ENCODE results near the gene CHAD.

CHAD gene

DNA sequence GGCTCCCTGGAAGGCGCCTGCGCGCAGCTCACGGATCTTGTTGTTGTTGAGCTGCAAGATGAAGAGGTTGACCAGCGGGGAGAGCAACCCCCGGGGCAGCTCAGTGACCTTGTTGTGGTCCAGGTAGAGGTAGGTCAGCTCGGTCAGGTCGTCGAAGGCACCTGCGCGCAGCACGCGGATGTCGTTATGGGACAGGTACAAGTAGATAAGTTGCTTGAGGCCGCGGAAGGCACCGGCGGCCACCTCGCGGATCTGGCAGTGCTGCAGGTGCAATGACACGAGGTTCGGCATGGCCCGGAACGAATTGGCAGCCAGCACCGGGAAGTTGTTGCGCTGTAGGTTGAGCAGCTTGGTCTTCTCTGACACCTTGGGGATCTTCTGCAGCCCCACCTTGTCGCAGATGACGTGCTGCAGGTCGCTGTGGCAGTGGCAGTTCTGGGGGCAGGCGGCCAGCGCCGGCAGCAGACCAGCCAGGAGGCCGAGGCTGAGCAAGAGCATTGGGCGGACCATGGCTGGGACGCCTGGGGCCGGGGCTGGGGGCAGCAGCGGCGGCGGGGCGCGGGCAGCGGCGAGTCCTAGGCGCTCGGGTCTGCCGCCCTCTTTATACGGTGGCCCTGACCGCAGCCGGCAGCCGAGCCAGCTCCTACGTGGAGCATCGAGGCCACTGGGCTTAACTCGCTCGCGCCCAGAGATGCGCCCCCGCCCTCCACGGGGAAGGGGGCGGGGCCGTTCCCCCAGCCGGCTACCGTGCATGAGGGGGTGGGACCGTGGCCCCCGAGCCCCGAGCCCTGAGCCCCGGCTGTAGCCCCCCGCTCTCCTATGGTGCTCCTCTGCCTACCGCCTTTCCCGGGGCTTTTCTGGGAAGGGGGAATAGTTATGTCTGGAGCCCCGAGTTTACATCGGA, at the start of gene CHAD:
TSS of gene CHAD (minus strand) at position 577 of the 904 bp plus-strand sequence. CDS start at position 510, 67 bp downstream.
- DNase-seq (ENCODE audit: low read depth in 1 of 2, low spot score in 1 of 2), result no peak

DNA sequence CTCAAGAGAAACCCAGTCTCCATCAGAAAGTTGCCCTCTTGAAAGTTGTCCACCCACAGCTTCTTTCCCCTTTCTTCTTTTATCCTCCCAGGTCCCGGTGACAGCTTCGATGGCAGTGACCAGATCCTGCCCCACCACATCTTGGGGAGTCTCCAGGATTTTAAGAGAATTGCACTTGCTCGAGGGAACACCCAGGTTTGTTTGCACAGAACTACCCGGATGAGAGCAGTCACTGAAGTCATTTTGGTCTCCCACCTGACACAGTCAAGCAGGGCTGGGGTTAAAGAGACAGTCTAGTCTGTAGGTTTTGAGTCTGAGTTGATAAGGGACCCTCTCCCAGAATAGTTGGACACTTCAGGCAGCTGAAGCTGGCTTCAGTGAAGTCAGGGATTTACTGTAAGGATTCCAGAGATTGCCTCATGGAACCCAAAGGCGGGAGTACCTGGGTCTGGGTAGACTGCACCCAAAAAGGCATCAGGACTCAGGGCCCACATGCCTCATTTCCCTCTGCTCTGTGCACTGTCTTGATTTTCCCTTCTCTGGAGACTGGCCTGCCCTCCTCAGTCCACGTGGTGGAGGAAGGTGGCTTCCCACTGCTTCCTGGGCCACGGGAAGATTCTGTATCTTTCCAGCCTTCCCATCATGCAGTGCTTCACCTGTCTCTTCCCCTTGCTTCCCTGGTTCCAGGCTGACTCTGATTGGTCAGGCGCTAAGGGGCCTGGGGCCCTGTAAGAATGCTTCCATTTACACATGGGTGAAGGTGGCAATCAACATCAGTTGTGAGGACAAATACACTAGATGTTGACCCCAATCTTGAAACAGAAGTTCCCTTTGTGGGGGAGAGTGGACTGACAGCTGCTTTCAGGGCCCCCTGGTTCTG, 49.1 kb upstream of the CHAD start:
- no peak for DNase-seq (ENCODE audit: low read depth in 1 of 2, low spot score in 1 of 2)

DNA sequence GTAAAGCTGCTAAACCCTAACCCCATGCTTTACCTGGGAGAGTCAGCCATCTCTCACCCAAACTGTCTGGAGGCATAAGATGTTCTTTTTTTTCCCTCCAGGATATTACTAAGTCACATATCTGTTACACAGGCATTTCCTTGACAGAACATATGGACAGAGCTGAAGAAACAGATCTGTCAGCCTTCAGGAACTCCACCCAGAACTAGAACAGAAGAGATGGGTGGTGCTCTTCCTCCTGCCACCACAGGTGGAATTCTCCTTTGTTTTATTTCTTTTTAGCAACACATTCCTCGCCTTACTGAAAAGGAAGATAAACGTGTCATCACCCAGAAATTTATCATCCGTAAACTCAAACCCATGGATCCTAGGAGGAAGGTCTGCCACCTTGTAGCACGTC, 48.3 kb upstream of the CHAD start:
- DNase-seq (ENCODE audit: low read depth in 1 of 2, low spot score in 1 of 2), result no peak

DNA sequence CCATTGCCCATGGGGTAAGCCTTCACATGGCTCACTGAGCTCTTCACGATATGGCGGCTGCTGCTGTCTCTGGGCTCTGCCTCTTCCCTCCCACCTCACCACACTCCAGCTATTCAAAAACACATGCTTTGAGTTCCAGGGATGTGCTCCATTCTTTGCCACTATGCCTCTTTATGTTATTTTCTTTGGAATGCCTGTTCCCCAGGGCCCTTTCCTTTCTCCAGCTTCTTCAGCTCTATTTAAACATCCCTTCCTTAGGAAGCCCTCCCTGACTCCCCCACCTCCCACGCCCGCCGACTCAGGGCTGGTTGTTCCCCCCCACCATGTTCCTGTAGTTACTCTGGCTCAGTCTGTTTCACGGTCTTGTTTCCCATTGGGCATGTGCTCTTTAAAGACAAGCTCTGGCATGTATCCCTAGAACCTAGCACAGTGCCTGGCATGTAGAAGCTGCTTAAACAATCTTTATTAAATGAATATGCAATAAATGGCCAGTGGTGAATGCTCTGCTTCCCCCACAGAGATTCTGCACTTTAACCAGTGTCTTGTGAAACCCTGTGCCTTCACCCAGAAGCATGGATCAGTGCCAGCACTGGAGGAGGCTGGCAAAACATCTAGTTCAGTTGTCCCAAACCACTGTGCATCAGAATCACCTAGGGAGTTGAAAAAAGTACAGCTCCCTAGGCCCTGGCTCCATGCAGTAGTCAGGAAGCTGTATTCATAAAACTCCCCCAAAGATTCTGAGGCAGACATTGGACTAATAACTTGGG, 46.4 kb upstream of the CHAD start:
- no peak for DNase-seq (ENCODE audit: low read depth in 1 of 2, low spot score in 1 of 2)

- DNase-seq (ENCODE audit: low read depth in 1 of 2, low spot score in 1 of 2), result no peak
These were observed 45.7 kb upstream of the CHAD start for GRCh38 chr17:50514388-50514787.

DNA sequence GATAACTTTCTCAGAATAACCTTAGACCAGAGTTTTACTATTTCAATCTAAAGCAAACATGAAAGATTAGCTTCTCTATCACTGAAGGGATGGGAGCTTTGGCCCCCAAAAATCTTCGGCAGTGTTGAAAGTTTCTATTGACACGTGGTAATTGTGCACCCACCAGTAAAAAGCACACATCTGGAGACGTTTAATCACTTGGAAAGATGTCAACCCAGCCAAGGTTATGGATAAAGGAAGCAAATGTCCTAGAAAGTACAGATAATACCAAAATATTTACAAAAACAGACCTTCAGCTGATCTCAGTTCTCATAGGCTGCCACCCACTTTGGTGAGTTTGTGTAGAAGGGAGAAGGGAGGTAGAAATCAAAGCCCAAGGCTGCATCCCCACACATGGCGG, 44.8 kb upstream of the CHAD start:
- DNase-seq (ENCODE audit: low read depth in 1 of 2, low spot score in 1 of 2), result no peak

DNA sequence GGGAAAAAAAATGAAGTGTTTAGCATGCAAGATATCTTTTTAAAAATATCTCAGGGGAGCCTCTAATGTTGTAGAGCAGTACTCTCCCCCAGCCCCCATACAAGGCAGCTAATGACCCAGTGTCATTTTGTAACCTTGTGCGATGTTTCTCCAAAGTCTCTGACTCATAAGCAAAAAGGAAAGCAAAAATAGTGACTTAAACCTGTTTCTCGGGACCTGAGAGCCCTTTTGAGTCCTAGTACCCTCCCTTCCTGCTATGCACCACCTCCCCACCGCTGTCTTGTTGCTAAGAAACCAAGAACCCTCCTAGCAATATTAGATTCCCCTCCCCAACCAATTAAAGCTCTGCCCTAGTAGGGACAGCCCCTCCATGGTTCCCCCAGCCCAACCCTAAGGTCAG, 42.4 kb upstream of the CHAD start:
- DNase-seq (ENCODE audit: low read depth in 1 of 2, low spot score in 1 of 2), result no peak

DNA sequence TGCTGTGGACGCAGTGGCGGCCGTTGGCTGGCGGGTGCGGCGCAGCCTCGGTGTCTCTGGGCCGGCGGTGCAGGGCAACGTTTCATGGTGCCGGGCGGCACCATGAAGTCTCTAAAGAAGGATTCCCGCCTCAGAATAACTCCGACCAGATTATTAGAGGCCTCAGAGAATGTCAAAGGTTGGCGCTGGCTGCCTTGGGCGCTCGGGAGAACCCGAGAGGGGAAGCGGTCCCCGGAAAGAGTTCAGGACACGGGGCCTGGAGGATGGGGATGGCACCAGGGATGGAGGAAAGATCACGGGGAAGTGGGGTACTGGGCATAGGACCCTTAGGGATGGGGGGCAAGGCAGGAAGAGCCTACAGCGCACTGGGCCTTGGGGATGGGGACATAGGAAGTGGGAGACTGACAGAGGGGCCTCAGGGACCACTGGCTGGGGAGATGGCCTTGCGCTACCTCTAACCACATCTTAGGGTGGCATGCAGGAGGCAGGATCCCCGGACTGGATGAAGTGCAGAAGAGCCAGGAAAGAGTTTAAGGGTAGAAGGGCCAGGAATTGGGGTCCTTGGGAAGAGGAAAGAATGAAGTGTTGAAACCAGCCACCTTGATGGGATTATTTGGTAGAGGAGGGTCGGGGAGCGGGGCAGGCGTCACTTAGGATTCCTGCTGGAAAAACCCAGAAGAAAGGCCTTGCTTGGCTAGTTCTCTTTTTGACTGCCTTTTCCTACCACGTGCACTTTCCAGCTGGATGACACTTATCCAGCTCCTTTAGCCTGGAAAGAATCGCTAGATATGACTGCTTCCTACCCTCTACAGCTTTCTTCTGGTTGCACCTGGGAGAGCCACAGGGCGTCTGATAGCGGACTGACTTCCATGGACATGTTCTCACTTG, 40.1 kb upstream of the CHAD start:
- DNase-seq (ENCODE audit: low read depth in 1 of 2, low spot score in 1 of 2), result no peak

DNA sequence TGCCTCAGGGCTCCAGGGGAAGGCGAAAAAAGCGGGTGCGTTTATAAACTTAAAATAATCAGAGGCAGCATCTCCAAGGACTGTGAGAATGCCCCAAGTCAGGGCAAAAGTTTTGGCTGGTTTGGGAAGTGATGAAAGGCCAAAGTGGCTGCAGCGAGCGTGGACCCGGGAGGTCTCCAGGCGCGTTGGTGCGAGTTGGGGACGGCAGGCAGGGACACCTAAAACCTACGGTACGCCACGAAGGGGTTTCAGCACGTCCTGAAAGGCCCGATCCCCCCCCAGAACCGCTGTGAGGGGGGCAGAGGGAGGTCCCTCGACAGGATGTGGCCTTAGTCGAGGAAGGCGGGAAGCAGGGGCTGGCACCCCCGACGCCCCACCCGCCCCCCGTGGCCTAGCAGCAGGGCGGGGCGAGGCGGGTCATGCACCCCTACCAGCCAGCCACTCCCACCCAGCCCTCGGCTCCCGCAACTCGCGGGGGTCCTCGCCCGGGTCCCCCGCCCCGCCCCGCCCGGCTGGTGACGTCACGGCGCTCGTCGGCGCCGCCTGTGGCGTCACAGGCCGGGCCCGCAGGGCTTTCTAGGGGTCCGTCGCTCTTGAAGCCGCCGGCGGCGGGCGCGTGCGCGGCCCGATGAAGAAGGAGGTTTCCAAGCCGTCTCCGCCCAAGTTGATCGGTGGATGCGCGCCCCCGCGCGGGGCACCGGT, 39.3 kb upstream of the CHAD start, which contains the start of gene MYCBPAP:
TSS of gene MYCBPAP (plus strand) at position 569 of the 702 bp plus-strand sequence. CDS start 236 bp downstream, outside the sequence.
- peak; percentile 45 to 60 for DNase-seq (ENCODE audit: low read depth in 1 of 2, low spot score in 1 of 2)

DNA sequence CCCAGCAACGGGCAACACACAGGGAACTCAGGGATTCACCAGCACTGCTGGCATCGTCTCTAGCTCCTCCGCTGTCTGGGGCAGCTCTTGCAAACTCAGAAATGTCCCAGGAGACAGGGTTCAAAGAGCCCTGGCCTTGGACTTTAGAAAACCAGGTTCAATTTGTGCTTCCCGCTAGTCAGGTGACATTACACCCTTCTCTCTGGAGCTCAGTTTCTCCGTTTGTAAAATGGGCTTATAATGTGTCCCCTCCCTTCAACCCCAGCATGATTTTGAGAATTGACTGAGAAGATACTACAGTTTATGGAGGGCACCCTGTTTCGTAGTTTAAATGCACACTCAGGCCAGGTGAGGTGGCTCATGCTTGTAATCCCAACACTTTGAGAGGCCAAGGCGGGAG, 37.6 kb upstream of the CHAD start:
- no peak for DNase-seq (ENCODE audit: low read depth in 1 of 2, low spot score in 1 of 2)

- no peak for DNase-seq (ENCODE audit: low read depth in 1 of 2, low spot score in 1 of 2)
These were observed 37.0 kb upstream of the CHAD start for GRCh38 chr17:50505591-50506130.

- no peak for DNase-seq (ENCODE audit: low read depth in 1 of 2, low spot score in 1 of 2)
These were observed 33.8 kb upstream of the CHAD start for GRCh38 chr17:50502301-50502990.

GRCh38 chr17:50501054-50501453, 32.4 kb upstream of the CHAD start:
- no peak for DNase-seq (ENCODE audit: low read depth in 1 of 2, low spot score in 1 of 2)

DNA sequence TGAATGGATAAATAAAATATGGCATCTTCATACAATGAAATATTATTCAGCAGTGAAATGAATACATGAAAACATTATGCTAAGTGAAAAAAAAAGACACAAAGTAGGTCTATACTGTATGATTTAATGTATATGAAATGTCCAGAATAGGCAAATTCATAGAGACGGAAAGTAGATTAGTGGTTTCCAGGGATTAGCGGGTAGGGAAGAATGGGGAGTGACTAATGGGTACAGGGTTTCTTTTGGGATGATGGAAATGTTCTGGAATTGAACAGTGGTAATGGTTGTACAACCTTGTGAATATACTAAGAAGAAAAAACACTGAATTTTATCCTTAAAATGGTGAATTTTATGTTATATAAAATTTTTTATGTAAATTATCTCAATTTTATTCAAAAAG, 31.0 kb upstream of the CHAD start:
- DNase-seq (ENCODE audit: low read depth in 1 of 2, low spot score in 1 of 2), result no peak

GRCh38 chr17:50499270-50499669, 30.6 kb upstream of the CHAD start:
- no peak for DNase-seq (ENCODE audit: low read depth in 1 of 2, low spot score in 1 of 2)

- no peak for DNase-seq (ENCODE audit: low read depth in 1 of 2, low spot score in 1 of 2)
These were observed 29.6 kb upstream of the CHAD start for GRCh38 chr17:50498021-50498874.

GRCh38 chr17:50495918-50496317, 27.2 kb upstream of the CHAD start:
- DNase-seq (ENCODE audit: low read depth in 1 of 2, low spot score in 1 of 2), result no peak
